HG02759 (cell line): ENCODE measurements around the gene ITPKC.

Source experiments
- ATAC-seq: cut with Tn5 transposase; IDR thresholded peaks from one replicate; pipeline ENCODE4 v1.9.1; 2021; ENCODE audit warnings: mild to moderate bottlenecking, moderate library complexity; ENCODE audit not compliant: unreplicated experiment

The ITPKC gene

DNA sequence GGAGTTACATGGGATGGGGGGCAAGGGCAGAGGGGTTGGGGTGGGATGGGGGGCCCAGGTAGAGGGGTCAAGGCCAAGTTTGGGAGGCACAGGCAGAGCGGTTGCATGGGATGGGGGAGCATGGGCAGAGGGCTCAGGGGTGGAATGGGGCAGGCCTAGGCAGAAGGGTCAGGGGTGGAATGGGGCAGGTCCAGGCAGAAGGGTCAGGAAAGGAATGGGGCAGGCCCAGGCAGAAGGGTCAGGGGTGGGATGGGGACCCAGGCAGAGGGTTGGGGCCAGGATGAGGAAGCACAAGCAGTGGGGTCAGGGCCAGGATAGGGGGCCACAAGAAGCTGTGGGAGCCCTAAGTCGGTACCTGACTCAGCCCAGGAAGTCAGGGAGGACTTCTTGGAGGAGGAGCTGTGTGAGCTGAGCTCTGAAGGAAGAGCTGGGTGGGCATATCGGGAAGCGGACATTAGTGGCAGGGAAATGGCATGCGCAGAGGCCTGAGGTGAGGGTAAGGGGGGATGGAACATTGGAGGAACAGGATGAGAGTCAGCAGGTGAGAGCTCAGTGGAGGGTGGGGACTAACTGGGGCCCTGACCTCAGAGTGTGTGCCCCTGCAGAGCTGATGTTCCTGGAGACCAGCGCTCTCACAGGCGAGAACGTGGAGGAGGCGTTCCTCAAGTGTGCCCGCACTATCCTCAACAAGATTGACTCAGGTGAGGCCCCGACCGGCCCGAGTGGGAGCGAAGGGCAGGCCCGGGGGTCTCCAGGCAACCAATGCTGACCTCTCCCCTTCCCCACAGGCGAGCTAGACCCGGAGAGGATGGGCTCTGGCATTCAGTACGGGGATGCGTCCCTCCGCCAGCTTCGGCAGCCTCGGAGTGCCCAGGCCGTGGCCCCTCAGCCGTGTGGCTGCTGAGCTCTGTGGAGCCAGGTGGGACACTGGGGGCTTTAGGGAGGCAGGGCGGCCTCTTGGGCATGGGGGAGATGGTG, 69.4 kb downstream of the ITPKC start:
- no peak for ATAC-seq
